Sigmoid colon (tissue), 4 donors: ENCODE data around the gene IFNGR2.

Source experiments
- POLR2AphosphoS5 ChIP-seq, 4 donors: sonication (generic); formaldehyde crosslinking; IDR thresholded peaks; one replicate each; pipeline ENCODE4 v1.6.1; 2017; ENCODE audit warnings: antibody characterized with exemption in 4 of 4
- TF ChIP-seq, protein P1 (sequence below), 4 experiments: fragments of 450-650 bp in 3 of 4; fragments of 200-600 bp in 1 of 4; IDR thresholded peaks; one replicate each; pipeline ENCODE4 v1.5.1; 2016 to 2019; ENCODE audit warnings: antibody characterized with exemption in 4 of 4, mild to moderate bottlenecking in 3 of 4, moderate library complexity in 2 of 4

DNA sequence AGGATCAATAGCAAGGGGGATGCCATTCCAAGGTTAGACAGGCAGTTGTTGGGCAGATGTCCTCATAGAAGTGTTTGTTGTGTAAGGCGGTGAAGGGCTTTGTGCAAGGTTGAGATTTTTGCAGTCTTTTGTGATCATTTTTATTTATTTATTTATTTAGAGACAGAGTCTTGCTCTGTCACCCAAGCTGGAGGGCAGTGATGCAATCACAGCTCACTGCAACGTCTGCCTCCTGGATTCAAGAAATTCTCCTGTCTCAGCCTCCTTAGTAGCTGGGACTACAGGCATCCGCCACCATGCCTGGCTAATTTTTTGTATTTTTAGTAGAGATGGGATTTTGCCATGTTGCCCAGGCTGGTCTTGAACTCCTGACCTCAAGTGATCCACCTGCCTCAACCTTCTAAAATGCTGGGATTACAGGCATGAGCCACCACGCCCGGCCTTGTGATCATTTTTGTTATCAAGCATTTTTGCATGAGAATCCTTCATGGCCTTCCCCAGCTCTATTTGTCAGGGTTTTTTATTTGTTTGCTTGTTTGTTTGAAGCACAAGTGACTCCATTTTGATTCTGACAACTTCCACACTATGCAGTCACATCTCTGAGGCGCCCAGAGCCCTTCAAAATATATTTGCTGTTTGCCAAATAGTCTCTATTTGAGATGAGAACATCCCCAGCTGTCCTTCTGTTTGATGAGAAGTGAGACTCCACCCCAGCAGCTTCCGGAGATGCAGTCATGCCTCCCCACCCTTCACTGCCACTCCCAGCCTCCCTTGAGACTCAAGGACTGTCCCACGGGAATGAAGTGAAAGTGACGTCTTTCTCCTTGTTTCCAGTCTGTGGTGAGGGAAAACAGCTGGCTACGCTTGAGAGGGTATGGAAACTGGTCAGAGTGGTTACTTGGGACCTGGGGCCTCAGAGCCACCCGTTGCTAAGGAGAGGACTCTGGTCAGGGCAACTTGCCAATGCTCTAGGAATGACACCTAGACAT, 38.6 kb downstream of the IFNGR2 start:
- peak in 2 of 4 donors; percentile 21 to 30 for TF ChIP-seq POLR2AphosphoS5 (IDR thresholded peaks at IDR 0.05)
- TF ChIP-seq, protein P1, sequence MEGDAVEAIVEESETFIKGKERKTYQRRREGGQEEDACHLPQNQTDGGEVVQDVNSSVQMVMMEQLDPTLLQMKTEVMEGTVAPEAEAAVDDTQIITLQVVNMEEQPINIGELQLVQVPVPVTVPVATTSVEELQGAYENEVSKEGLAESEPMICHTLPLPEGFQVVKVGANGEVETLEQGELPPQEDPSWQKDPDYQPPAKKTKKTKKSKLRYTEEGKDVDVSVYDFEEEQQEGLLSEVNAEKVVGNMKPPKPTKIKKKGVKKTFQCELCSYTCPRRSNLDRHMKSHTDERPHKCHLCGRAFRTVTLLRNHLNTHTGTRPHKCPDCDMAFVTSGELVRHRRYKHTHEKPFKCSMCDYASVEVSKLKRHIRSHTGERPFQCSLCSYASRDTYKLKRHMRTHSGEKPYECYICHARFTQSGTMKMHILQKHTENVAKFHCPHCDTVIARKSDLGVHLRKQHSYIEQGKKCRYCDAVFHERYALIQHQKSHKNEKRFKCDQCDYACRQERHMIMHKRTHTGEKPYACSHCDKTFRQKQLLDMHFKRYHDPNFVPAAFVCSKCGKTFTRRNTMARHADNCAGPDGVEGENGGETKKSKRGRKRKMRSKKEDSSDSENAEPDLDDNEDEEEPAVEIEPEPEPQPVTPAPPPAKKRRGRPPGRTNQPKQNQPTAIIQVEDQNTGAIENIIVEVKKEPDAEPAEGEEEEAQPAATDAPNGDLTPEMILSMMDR (IDR thresholded peaks at IDR 0.05) = no peak
